GM12891 (cell line): ENCODE measurements around the gene CALN1.

Source experiments
- POLR2A ChIP-seq: IDR thresholded peaks from 2 replicates; pipeline ENCODE4 v1.6.1; 2011; ENCODE audit warnings: low read depth, low read length, control low read depth
- POU2F2 ChIP-seq: IDR thresholded peaks from 2 replicates; pipeline ENCODE4 v1.6.1; 2011; ENCODE audit warnings: low read depth, mild to moderate bottlenecking, control low read depth, low read length, moderate library complexity
- TAF1 ChIP-seq: IDR thresholded peaks from 2 replicates; pipeline ENCODE4 v1.6.1; 2011; ENCODE audit warnings: low read depth, low read length, control low read depth

DNA sequence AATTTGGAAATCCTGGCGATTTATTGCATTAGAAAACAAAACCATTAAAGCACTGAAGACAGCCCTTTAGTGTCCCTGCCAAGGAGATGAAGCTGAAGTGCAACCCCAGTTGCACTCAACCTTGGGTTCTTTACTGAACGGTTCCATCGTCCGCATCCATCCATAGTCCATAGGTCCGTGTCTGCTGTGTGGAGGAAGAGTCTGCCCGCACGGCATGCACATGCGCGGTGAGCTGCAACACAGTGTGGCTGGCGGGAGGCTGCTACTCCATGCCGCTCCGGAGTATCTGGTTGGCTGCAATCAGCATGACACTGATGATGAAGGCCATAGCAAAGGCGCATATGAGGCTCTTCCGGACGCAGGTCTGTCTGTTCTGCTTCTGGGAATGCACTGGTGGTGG lies 624.6 kb downstream of the CALN1 start:
- TF ChIP-seq POLR2A (no peak), POU2F2 (no peak), TAF1 (no peak)
